Ishikawa (cell line): Measurements from ENCODE around the gene ARRDC1.

Source experiments
- CEBPB ChIP-seq: IDR thresholded peaks from 2 replicates; pipeline ENCODE4 v1.6.1; 2012
- CREB1 ChIP-seq: IDR thresholded peaks from 2 replicates; pipeline ENCODE4 v1.6.1; 2012; ENCODE audit warnings: low read depth
- EGR1 ChIP-seq: IDR thresholded peaks from 2 replicates; pipeline ENCODE4 v1.6.1; 2012
- EP300 ChIP-seq: IDR thresholded peaks from 2 replicates; pipeline ENCODE4 v1.6.1; 2012; ENCODE audit warnings: borderline replicate concordance
- FOXM1 ChIP-seq: IDR thresholded peaks from 2 replicates; pipeline ENCODE4 v1.6.1; 2012; ENCODE audit warnings: low read depth, borderline replicate concordance
- MAX ChIP-seq: IDR thresholded peaks from 2 replicates; pipeline ENCODE4 v1.6.1; 2012
- NFIC ChIP-seq: IDR thresholded peaks from 2 replicates; pipeline ENCODE4 v1.6.1; 2012
- RAD21 ChIP-seq: IDR thresholded peaks from 2 replicates; pipeline ENCODE4 v1.6.1; 2012; ENCODE audit warnings: low read depth
- REST ChIP-seq: IDR thresholded peaks from 2 replicates; pipeline ENCODE4 v1.6.1; 2012; ENCODE audit warnings: low read depth, mild to moderate bottlenecking
- TAF1 ChIP-seq: IDR thresholded peaks from 2 replicates; pipeline ENCODE4 v1.6.1; 2012; ENCODE audit warnings: low read depth, mild to moderate bottlenecking
- TCF12 ChIP-seq: IDR thresholded peaks from 2 replicates; pipeline ENCODE4 v1.6.1; 2012; ENCODE audit warnings: low read depth
- TEAD4 ChIP-seq: IDR thresholded peaks from 2 replicates; pipeline ENCODE4 v1.6.1; 2012
- USF1 ChIP-seq: IDR thresholded peaks from 2 replicates; pipeline ENCODE4 v1.6.1; 2012
- YY1 ChIP-seq: IDR thresholded peaks from 2 replicates; pipeline ENCODE4 v1.6.1; 2012; ENCODE audit warnings: low read depth
- ZBTB7A ChIP-seq: IDR thresholded peaks from 2 replicates; pipeline ENCODE4 v1.6.1; 2012; ENCODE audit warnings: low read depth

The ARRDC1 gene

GRCh38 chr9:137642892-137643291, 37.4 kb downstream of the ARRDC1 start:
- TF ChIP-seq TEAD4 (no peak), TCF12 (no peak), CREB1 (no peak), CEBPB (no peak), NFIC (no peak), YY1 (no peak), RAD21 (no peak), ZBTB7A (no peak)

- TF ChIP-seq USF1 (no peak), YY1 (no peak), NFIC (no peak), ZBTB7A (no peak), TEAD4 (no peak)
Observed at GRCh38 chr9:137643921-137644320, 38.4 kb downstream of the ARRDC1 start.

GRCh38 chr9:137645211-137645610, 39.7 kb downstream of the ARRDC1 start:
- TF ChIP-seq TAF1 (no peak), REST (no peak), EP300 (no peak), USF1 (no peak), CEBPB (no peak), ZBTB7A (no peak)

- no peak for TF ChIP-seq USF1
- no peak for TF ChIP-seq CEBPB
- TF ChIP-seq NFIC, result no peak
- no peak for TF ChIP-seq TCF12
- TF ChIP-seq REST, result no peak
- no peak for TF ChIP-seq CREB1
- TF ChIP-seq ZBTB7A, result no peak
- TF ChIP-seq TEAD4, result no peak
- no peak for TF ChIP-seq TAF1
- no peak for TF ChIP-seq EGR1
- no peak for TF ChIP-seq EP300
- TF ChIP-seq FOXM1, result no peak
- no peak for TF ChIP-seq YY1
- no peak for TF ChIP-seq MAX
Observed at GRCh38 chr9:137646341-137646740, 40.9 kb downstream of the ARRDC1 start.

GRCh38 chr9:137647096-137647714, 41.7 kb downstream of the ARRDC1 start:
- TF ChIP-seq NFIC, result no peak
- TF ChIP-seq YY1, result no peak
- TF ChIP-seq TEAD4, result no peak
- TF ChIP-seq CEBPB, result no peak
- no peak for TF ChIP-seq EP300
- no peak for TF ChIP-seq MAX
- TF ChIP-seq CREB1, result no peak
- TF ChIP-seq REST, result no peak
- no peak for TF ChIP-seq ZBTB7A
